Measurements from ENCODE around the gene INPP4A.
"Not testable (repeated sequence)": the region's sequence is repeated elsewhere in the genome, so short reads cannot be mapped to it uniquely, and the experiment has no call there.

The INPP4A gene

DNA sequence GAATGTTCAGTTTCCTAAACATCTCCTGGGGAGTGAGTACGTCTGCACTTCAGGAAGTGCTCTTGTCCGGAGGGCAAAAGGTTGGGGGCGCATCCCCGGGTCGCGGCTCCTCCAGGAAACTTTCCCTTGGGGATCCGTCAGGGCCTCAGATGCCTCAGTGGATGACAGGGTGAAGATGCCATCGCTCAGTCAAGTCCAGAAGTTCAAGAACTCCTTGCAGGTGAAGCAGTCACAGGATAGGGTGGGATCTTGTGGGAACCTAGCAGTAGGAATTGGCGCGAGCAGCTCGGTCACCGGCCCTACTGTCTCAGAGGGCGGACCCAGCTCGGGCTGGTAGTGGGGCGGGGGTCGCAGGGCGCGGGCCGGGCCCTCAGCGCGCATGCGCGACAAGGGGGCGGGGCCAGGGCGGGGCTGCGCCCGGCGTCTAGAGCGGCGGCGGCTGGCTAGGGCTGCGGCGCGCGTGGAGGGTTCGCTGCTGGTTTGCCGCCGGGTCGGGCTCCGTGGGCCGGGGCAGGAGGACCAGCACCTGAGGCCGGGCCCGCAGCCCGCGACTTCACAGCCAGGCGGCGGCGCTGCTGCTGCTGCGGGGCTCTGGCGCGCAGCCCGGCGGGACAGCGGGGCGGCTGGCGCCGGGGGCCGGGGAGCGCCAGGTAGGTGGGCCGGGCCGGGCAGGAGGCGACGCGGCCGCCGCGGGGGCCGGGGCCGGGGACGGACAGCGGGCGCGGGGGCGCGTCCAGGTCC is at the start of gene INPP4A:
TSS of gene INPP4A (plus strand) at position 423 of the 741 bp plus-strand sequence. CDS start 75,191 bp downstream, outside the sequence.
- DNase-seq = peak; percentile 81

DNA sequence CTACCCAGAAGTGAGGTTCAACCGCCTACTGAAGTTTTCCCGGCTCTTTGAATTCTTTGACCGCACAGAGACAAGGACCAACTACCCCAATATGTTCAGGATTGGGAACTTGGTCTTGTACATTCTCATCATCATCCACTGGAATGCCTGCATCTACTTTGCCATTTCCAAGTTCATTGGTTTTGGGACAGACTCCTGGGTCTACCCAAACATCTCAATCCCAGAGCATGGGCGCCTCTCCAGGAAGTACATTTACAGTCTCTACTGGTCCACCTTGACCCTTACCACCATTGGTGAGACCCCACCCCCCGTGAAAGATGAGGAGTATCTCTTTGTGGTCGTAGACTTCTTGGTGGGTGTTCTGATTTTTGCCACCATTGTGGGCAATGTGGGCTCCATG is 48.7 kb upstream of the INPP4A start:
- no peak for DNase-seq

DNA sequence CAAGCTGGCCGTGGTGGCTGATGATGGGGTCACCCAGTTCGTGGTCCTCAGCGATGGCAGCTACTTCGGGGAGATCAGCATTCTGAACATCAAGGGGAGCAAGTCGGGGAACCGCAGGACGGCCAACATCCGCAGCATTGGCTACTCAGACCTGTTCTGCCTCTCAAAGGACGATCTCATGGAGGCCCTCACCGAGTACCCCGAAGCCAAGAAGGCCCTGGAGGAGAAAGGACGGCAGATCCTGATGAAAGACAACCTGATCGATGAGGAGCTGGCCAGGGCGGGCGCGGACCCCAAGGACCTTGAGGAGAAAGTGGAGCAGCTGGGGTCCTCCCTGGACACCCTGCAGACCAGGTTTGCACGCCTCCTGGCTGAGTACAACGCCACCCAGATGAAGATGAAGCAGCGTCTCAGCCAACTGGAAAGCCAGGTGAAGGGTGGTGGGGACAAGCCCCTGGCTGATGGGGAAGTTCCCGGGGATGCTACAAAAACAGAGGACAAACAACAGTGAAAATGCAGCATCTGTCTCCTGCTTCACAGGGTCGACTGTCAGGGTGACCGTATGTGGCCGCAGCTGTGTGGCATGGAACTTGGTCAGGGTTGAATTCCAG is 47.8 kb upstream of the INPP4A start:
- no peak for DNase-seq

DNA sequence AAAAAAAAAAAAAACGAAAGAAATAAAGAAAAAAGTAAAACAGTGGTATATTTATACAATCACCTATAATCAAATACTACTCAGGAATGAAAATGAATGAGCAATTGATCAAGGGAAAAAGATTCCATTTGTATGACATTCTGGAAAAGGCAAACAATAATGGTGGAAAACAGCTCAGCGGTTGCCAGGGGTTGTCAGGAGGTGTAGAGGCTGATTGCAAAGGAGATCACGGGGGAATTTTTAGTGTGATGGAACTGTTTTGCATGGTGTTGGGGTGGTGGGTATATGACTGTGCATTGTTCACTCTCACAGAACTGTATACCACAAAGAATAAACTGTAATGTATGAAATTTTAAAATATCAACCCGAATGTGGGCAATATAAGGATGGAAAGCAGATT is 45.5 kb upstream of the INPP4A start:
- DNase-seq = no peak

DNA sequence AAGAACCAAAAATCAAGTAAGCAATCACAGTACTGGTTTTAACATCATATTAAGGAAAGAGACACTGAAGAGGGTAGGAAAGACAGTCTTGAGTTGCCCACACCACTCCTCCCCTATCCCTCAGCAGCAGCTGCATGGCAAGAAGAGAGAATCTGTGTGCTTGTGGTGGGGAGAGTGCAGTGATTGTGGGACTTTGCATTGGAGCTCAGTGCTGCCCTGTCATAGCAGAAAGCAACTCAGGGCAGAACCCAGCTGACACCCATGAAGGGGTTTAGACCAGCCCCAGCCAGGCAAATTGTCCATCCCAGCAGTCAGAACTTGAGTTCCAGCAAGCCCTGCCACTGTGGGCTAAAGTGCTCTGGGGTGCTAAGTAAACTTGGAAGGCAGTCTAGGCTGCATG is 40.8 kb upstream of the INPP4A start:
- no peak for DNase-seq

DNA sequence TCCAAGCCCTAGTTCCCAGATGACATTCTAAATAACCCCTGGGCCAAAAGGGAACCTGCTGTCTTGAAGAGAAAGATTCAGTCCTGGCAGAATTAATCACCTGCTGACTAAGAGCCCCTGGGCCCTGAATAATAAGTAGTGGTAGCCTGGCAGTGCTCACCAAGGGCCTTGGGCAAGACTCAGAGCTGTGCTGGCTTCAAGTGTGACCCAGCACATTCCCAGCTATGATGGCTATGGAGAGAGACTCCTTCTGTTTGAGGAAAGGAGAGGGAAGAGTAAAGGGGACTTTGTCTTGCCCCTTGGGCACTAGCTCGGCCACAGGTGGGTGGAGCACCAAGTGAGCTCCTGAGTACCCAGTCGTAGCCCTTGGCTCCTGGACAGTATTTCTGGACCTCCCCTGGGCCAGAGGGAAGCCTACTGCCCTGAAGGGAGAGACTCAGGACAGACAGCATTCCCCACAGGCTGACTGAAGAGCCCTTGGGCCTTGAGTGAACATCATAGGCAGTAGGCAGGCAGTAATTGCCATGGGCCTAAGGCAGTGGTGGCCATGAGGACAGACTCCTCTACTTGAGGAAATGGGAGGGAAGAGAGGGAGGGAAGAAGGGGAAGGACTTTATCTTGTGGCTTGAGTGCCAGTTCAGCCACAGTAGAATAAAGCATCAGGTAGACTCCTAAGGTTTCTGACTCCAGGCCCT is 40.0 kb upstream of the INPP4A start:
- no peak for DNase-seq

DNA sequence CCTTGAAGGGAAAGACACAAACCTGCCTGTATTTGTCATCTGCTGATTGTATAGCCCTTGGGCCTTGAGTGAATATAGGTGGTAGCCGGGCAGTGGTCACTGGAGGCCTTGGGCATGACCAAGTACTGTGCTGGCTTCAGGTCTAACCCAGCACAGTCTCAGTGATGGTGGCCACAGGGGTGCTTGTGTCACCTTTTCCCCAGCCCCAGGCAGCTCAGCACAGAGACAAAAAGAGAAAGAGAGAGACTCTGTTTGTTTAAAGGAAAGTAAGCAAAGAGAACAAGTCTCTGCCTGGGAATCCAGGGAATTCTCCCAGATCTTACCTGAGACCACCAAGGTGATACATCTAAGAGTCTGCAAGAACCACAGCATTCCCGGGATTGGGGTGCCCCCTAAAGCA is 39.4 kb upstream of the INPP4A start:
- no peak for DNase-seq

DNA sequence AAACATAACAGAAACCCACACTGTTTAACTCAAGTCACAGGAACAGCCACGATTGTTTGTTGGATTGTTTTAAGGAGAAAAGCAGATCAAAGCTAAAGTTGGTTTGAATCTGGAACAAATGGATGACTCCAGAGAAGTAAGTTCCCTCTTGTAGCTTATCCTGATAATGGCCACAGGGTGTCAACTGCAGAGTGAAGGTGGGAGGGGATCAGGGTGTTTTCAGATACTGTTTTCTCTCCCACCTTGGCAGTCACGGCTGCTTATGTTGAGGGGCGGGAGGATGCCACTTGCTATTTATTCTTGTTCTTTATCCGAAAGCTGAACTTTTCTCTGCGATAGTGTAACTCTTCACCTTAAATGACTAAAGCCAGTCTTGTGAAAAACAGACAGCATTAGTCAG is 36.5 kb upstream of the INPP4A start:
- DNase-seq = no peak

DNA sequence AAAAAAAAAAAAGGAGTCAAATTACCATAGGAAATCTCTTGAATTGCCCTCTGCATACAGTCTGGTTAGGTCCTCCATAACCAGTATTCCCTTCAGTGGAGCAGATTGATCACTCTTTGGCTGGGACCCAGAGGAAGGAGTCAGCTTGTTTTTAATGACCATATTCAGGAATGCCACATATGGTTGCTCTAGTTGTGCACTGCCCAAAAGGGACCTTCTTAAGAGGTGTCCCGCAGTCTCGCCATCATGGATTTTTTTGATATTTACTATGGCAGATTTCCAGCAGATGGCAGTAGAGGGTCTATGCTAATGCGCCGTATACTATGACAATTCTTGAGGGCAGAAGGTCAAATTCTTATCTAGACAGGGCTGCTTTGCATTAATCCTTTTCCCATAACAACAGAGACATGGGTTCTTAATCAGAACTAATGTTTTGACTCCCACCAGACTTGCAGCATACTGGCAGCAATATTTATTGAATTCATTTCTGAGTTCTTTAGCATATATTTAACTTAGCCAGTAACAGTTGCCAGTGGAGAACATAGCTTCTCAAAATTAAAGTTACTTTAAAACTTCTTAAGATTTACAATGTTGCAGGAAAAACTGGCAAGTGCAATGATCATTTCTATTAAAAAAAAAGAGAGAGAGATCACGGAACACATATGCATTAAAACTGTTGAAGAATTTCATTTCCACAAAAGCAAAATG is 31.8 kb upstream of the INPP4A start:
- DNase-seq = peak; percentile 13

DNA sequence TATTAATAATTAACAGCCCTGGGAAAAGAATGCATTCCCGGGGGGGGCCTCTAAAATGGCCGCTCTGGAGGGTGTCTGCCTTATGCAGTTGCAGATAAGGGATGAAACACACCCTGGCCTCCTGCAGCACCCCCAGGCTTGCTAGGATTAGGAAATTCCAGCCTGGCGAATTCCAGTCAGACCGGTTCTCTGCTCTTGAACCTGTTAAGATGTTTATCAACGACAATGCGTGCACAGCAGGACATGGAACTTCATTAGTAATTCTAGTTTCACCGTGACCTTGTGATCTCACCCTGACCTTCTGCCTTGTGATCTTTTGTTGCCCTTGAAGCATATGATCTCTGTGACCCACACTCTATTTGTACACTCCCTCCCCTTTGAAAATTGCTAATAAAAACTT is 30.4 kb upstream of the INPP4A start:
- DNase-seq = not testable (repeated sequence)

DNA sequence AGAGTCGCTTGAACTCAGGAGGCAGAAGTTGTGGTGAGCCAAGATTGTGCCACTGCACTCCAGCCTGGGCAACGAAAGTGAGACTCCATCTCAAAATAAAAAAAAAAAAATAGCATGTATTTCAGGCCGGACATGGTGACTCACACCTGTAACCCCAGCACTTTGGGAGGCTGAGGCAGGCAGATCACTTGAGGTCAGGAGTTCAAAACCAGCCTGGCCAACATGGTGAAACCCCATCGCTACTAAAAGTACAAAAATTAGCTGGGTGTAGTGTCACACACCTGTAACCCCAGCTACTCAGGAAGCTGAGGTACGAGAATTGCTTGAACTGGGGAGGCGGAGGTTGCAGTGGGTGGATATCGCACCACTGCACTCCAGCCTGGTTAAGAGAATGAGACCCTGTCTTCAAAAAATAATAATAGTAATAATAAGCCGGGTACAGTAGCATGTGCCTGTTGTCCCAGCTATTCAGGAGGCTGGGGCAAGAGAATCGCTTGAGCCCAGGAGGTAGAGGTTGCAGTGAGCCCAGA is 28.9 kb upstream of the INPP4A start:
- DNase-seq = not testable (repeated sequence)

DNA sequence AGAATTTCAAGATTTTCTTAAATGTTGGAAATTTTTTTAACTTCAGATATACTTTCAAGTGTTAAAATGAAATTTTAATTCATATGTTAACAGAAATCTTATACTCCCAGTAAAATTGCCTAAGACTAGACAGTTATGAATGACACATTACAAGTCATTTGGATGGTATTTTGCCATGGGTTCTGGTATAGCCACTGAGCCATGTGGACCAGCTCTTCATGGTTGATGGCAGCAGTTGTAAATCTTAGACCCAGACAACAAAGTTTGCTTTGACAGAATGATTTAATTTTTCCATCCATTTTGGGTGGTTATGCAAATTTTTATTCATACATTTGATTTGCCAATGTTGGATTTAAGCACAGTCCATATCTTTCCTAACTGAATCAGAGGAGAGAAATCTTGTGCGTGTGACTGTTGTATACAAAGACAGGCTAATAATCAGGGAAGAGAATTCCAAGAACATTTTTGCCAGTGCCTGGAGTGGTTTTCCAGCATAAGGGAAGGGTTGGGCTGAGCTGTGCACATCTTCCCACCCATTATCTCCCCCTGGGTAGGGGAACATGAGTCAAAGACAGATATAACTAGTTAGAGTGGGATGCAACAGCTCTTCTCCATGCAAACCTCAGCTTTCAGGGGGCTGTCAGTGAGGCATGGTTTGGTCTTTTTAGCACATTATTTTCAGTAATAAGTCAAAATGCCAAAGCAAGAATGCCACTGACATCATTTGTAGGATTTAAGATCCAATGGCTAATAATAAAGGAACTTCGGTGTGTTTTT is 28.1 kb upstream of the INPP4A start:
- no peak for DNase-seq

DNA sequence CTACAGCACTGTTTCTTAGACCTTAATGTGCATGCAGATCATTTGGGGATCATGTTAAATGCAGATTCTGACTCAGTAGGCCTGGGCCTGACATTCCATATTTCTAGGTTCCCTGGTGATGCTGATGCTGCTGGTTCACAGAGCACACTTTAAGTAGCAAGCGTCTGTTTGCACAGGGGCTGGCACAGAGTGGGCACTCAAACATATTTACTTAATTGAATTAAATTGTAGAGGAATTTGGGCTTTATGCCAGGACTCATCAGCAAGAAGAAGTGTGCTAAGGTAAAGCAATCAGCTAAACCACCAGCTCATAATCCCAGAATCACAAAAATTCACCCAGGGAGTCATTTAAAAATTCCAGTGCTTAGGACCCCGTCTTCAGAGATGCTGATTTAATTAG is 25.1 kb upstream of the INPP4A start:
- DNase-seq = no peak

DNA sequence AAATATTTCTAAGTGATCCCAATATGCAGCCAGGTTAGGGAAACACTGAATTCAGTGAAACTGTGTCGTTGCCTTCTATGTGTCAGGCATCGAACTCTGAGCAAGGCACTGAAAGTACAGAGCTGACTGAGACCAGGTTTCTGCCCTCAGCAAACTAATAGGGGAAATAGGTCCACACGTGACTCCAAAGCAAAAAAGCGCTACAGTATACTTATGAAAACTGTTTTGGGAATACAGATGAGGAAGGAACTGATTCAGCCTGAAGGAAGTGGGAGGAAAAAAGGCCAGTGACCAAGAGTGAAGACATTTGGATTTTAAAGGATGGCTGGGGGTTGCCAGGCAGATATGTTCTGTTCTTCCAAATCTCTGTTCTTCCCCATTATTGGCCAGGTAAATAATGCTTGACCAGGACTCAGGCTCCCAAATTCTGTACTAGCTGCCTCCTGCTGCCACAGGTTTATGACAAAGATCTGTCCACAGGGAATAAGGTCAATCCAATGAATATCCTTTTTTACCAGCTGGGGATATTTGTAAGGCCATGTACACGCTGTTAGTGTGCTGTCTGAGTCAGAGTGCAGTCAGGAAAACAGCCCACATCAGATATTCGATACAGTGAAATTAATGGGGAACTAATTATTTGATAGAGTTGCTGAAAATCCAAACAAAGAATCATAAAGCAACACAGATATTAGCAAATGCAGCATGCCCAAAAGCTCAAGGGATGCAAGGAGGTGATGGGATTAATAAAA is 24.5 kb upstream of the INPP4A start:
- DNase-seq = no peak

DNA sequence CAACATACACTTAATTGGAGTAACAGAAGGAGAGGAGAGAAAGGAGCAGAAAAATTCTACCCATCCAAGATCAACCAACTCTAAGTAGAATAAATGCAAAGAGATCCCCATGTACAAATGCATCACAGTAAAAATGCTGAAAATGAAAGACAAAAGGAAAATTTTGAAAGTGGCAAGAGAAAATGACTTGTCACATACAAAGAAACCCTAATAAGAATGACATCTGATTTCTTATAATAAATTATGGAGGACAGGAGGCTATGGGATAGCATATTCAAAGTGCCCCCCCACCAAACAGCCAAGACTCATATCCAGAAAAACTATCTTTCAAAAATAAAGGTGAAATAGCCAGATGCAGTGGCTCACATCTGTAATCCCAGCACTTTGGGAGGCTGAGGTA is 22.2 kb upstream of the INPP4A start:
- no peak for DNase-seq

DNA sequence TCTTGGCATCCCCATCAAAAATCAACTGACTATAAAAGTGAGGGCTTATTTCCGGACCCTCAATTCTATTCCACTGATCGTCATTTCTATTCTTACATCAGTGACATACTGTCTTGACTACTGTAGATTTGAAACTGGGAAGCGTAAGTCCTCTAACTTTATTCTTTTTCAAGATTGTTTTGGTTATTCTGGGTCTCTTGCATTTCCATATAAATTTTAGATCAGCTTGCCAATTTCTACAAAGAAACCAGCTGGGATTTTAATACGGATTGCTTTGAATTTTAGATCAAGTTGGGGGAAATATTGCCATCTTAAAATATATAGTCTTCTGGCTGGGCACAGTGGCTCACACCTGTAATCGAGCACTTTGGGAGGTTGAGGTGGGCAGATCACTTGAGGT is 17.9 kb upstream of the INPP4A start:
- no peak for DNase-seq

DNA sequence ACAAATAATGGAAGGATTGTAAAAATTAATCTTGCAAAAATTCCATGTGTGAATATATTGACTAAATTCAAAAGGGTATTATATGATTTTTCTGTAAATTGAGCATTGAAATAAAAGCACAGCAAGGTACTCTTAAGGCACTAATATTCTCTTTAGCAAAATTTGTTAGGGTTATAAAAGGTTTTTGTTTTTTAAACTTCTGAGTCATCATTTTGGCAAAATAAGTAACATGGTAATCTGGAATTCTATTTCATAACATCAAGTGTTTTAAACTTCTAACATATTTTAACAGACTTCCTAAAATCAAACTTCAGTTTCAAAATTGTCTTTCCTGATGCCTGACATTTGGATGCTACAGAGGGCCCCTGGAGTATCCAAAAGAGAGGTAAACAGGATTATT is 12.5 kb upstream of the INPP4A start:
- no peak for DNase-seq

DNA sequence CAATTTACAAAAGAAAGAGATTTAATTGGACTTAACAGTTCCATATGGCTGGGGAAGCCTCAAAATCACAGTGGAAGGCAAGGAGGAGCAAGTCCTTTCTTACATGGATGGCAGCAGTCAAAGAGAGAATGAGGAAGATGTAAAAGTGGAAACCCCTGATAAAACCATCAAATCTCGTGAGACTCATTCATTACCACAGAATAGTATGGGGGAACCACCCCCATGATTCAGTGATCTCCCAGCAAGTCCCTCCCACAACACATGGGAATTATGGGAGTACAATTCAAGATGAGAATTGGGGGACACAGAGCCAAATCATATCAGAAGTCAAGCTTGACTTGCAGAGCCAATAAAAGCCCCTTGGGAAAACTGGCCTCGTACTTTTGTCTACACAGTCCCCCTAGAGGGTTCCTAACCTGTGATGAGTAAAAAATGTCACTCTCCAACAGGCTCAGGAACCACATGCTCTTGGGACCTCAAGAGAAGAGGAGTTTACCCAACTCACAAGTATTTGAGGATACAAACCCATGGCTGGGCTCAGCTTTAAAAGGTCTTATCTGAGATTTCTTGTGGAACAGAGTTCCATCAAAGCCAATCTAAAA is 11.2 kb upstream of the INPP4A start:
- no peak for DNase-seq

DNA sequence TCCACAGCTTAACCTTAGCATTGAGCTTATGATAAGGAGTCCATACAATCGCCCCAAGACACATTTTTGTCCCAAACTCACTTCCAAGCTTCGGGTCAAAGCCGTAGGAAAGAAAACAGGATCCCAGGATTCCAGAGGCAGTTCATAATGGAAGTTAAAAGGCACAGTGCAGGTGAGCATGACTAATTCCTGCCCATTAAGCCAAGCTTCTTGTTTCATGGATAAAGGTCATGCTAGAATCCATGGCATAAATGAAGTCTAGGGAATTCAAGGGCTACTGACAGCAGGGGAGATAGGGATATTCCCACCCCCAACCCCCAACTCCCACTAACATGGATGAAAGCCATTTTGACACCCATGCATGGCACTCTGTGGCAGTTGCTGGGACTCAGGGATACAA is 10.2 kb upstream of the INPP4A start:
- no peak for DNase-seq

DNA sequence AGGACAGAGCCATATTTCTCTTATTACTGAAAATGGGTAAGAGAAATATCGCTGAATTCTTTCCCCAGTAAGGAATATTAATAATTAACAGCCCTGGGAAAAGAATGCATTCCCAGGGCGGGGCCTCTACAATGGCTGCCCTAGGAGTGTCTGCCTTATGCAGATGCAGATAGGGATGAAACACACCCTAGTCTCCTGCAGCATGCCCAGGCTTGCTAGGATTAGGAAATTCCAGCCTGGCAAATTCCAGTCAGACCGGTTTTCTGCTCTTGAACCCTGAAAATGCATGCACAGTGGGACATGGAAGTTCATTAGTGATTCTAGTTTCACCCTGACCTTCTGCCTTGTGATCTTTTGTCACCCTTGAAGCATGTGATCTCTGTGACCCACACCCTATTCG is 9.0 kb upstream of the INPP4A start:
- DNase-seq = not testable (repeated sequence)

DNA sequence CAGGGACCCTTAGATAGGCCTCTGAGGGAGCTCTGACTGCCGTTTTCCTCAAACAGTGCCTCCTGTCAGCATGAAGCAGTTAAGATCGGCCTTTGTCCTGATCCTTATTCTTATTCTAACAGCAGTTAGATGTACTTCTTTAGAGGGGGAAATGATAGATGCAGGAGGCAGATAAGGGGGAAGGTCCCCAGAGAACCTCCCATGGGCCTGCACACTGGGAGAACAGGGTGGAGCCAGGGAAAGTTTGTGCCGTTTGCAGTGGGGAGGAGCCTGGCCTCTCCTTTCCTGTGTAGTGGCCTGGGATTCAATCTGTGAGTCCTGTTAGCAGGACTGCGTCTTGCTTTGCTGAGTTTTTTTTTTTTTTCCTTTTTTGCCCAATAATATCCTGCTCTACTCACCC is 7.9 kb upstream of the INPP4A start:
- DNase-seq = no peak

Measured in stimulated activated CD4-positive, alpha-beta T cell treated with anti-CD3 and anti-CD28 coated beads, Interleukin-12 subunit alpha, Interleukin-12 subunit beta, amount 100 ng/mL, for 4 hours (primary cell).